K562 (cell line): ENCODE measurements around the gene CENPH. TPM values are rescaled to one million over a fixed set of nuclear protein-coding genes. Genes with fewer than 3 reads are reported as not detected.

Experiments used
- ARNT ChIP-seq, 2 experiments: fragments of 450-650 bp; IDR thresholded peaks; 2 replicates each; pipeline ENCODE4 v1.6.1; 2016; ENCODE audit warnings: mild to moderate bottlenecking in 1 of 2
- DEAF1 ChIP-seq: fragments of 450-650 bp; formaldehyde crosslinking; IDR thresholded peaks from 2 replicates; pipeline ENCODE4 v1.4.0; 2020; ENCODE audit warnings: mild to moderate bottlenecking, moderate library complexity
- E2F5 ChIP-seq: sonication (generic); formaldehyde crosslinking; IDR thresholded peaks from 2 replicates; pipeline ENCODE4 v1.8.0; 2022; ENCODE audit warnings: mild to moderate bottlenecking, missing genetic modification reagents
- EP300 ChIP-seq: IDR thresholded peaks from 2 replicates; pipeline ENCODE4 v1.6.1; 2012; ENCODE audit warnings: low read length, improper control_type of control experiment
- ETV6 ChIP-seq, 3 experiments: fragments of 150-350 bp in 1 of 3; sonication (generic) in 1 of 3; formaldehyde crosslinking in 1 of 3; IDR thresholded peaks; 2 replicates each; pipeline versions ENCODE4 v1.6.1 to v1.8.0; 2014 to 2022; ENCODE audit warnings: borderline replicate concordance in 2 of 3, low read depth in 2 of 3, antibody characterized with exemption in 1 of 3, low read length in 1 of 3, mild to moderate bottlenecking in 1 of 3, missing genetic modification reagents in 1 of 3
- FOXK1 ChIP-seq: sonication (generic); formaldehyde crosslinking; IDR thresholded peaks from 2 replicates; pipeline ENCODE4 v1.8.0; 2022; ENCODE audit warnings: missing genetic modification reagents, mild to moderate bottlenecking, borderline replicate concordance
- GATAD2B ChIP-seq: fragments of 450-650 bp; IDR thresholded peaks from 2 replicates; pipeline ENCODE4 v1.6.1; 2017; ENCODE audit warnings: mild to moderate bottlenecking, borderline replicate concordance
- HMGN3 ChIP-seq: IDR thresholded peaks from 2 replicates; pipeline ENCODE4 v1.6.1; 2011; ENCODE audit warnings: borderline replicate concordance, low read depth, mild to moderate bottlenecking, mixed read lengths, low read length; ENCODE audit not compliant: insufficient read length; ENCODE audit errors: extremely low read depth
- KDM4B ChIP-seq, 2 experiments: fragments of 450-650 bp in 1 of 2; sonication (generic) in 1 of 2; IDR thresholded peaks; 2 replicates each; pipeline ENCODE4 v1.6.1; 2016 to 2017; ENCODE audit warnings: borderline replicate concordance in 2 of 2, antibody characterized with exemption in 1 of 2, low read depth in 1 of 2, mild to moderate bottlenecking in 1 of 2
- MAZ ChIP-seq, 2 experiments: fragments of 450-650 bp in 1 of 2; sonication (generic) in 1 of 2; formaldehyde crosslinking; IDR thresholded peaks in 1 of 2; conservative IDR thresholded peaks in 1 of 2; 2 replicates each; pipeline versions ENCODE4 v1.4.0 to v1.5.0; 2020; ENCODE audit warnings: mild to moderate bottlenecking in 1 of 2, missing genetic modification reagents in 1 of 2
- MYNN ChIP-seq, 2 experiments: sonication (generic); formaldehyde crosslinking in 1 of 2; IDR thresholded peaks; 2 replicates each; pipeline versions ENCODE4 v1.5.0 to v1.6.1; 2016 to 2020; ENCODE audit warnings: antibody characterized with exemption in 1 of 2, missing genetic modification reagents in 1 of 2
- NBN ChIP-seq: fragments of 450-650 bp; IDR thresholded peaks from 2 replicates; pipeline ENCODE4 v1.6.1; 2016; ENCODE audit warnings: low read depth, mild to moderate bottlenecking
- NFIC ChIP-seq: fragments of 450-650 bp; IDR thresholded peaks from 2 replicates; pipeline ENCODE4 v1.6.1; 2017; ENCODE audit warnings: mild to moderate bottlenecking, inconsistent platforms
- NR3C1 ChIP-seq: sonication (generic); formaldehyde crosslinking; IDR thresholded peaks from 2 replicates; pipeline ENCODE4 v1.8.1; 2022; ENCODE audit warnings: missing genetic modification reagents
- STAT5B ChIP-seq: fragments of 250-450 bp; sonication (Bioruptor Pico); IDR thresholded peaks from 2 replicates; pipeline ENCODE4 v1.8.0; 2021; ENCODE audit warnings: mild to moderate bottlenecking, inconsistent platforms
- TCF7 ChIP-seq: sonication (generic); IDR thresholded peaks from 2 replicates; pipeline ENCODE4 v1.6.1; 2016; ENCODE audit warnings: antibody characterized with exemption, borderline replicate concordance
- ZNF561 ChIP-seq: fragments of 450-650 bp; formaldehyde crosslinking; conservative IDR thresholded peaks from 2 replicates; pipeline ENCODE4 v1.4.0; 2020; ENCODE audit warnings: mild to moderate bottlenecking, moderate library complexity
- ZNF75A ChIP-seq: fragments of 450-650 bp; formaldehyde crosslinking; IDR thresholded peaks from 2 replicates; pipeline ENCODE4 v1.4.0; 2020; ENCODE audit warnings: mild to moderate bottlenecking
- ZNF76 ChIP-seq: fragments of 250-450 bp; sonication (Bioruptor Pico); IDR thresholded peaks from 2 replicates; pipeline ENCODE4 v1.4.0; 2020; ENCODE audit warnings: mild to moderate bottlenecking, moderate library complexity, borderline replicate concordance
- ZNF780A ChIP-seq: fragments of 250-450 bp; sonication (Bioruptor Pico); IDR thresholded peaks from 2 replicates; pipeline ENCODE4 v1.5.0; 2021; ENCODE audit warnings: mild to moderate bottlenecking
- polyA plus RNA-seq, 8 experiments: library from polyadenylated mRNA; depleted of rRNA in 4 of 8; stranded (reverse) in 5 of 8; unstranded in 3 of 8; fragments of >200 nt; fragmentation: Nextera tagmentation in 2 of 8; fragmentation: Illumina TruSeq in 1 of 8; extraction: Ambion mirVana in 2 of 8; extraction: Trizol in 1 of 8; gene quantifications; 2 replicates each; pipeline versions ENCODE4 v1.2.1 to v1.2.3, GENCODE V29; 2011 to 2014; ENCODE audit warnings: inconsistent platforms in 1 of 8, missing spikeins in 1 of 8
- total RNA-seq, 7 experiments: library from RNA; depleted of rRNA in 6 of 7; stranded (reverse); fragments of >200 nt in 6 of 7; fragmentation: Illumina TruSeq in 2 of 7; extraction: Trizol in 2 of 7; gene quantifications; 2 replicates each; pipeline versions ENCODE4 v1.2.1 to v1.2.3, GENCODE V29; 2011 to 2021; ENCODE audit warnings: low replicate concordance in 1 of 7
- TF ChIP-seq, protein P1 (sequence below): fragments of 250-450 bp; sonication (Bioruptor Pico); IDR thresholded peaks from 2 replicates; pipeline ENCODE4 v1.8.0; 2022; ENCODE audit warnings: inconsistent platforms, mild to moderate bottlenecking, moderate library complexity, borderline replicate concordance

Gene CENPH
- total and polyA plus RNA-seq, 9 of the 15 experiments (the other 6 are each of a cell fraction or from before 2014, with no cell fraction given) = 10.5 to 124 (median 74.9) TPM

GRCh38 chr5:69166686-69167492 is 22.5 kb upstream of the CENPH start, which contains the start of gene CCNB1 (continued):
- peak; percentile 63; the same call in 1 of the 2 replicates for TF ChIP-seq E2F5 (CRISPR knock-in tag)
- no peak for TF ChIP-seq ETV6 (IDR thresholded peaks at IDR 0.05; ENCODE audit: borderline replicate concordance in 1 of 2, low read depth in 2 of 2, low read length in 1 of 2)
- TF ChIP-seq ETV6 (CRISPR knock-in tag; IDR thresholded peaks at IDR 0.05; ENCODE audit: borderline replicate concordance) = no peak
- TF ChIP-seq ZNF76 (CRISPR knock-in tag) = no peak
- no peak; the same call in 1 of the 2 replicates for TF ChIP-seq DEAF1 (CRISPR knock-in tag)
- TF ChIP-seq NR3C1 (CRISPR knock-in tag) = no peak
- TF ChIP-seq MYNN (IDR thresholded peaks at IDR 0.05) = 0 out of 2 replicates have a peak, but pooled peaks have one; percentile 4
- TF ChIP-seq MYNN (CRISPR knock-in tag; IDR thresholded peaks at IDR 0.05) = no peak
- peak; percentile 52; the same call in 1 of the 2 replicates for TF ChIP-seq GATAD2B
- no peak for TF ChIP-seq ZNF780A (CRISPR knock-in tag)
- no peak for TF ChIP-seq ZNF75A (CRISPR knock-in tag)
- no peak for TF ChIP-seq KDM4B (IDR thresholded peaks at IDR 0.05; ENCODE audit: borderline replicate concordance in 2 of 2, low read depth in 1 of 2)
- TF ChIP-seq TCF7 = no peak
- TF ChIP-seq, protein P1, sequence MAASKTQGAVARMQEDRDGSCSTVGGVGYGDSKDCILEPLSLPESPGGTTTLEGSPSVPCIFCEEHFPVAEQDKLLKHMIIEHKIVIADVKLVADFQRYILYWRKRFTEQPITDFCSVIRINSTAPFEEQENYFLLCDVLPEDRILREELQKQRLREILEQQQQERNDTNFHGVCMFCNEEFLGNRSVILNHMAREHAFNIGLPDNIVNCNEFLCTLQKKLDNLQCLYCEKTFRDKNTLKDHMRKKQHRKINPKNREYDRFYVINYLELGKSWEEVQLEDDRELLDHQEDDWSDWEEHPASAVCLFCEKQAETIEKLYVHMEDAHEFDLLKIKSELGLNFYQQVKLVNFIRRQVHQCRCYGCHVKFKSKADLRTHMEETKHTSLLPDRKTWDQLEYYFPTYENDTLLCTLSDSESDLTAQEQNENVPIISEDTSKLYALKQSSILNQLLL (CRISPR knock-in tag) = no peak
- TF ChIP-seq STAT5B = no peak
- TF ChIP-seq FOXK1 (CRISPR knock-in tag) = peak; percentile 16; the same call in 1 of the 2 replicates
- TF ChIP-seq NBN = no peak; the same call in 1 of the 2 replicates
- no peak for TF ChIP-seq ZNF561
- peak in 1 of 2 experiments; percentile 87; a peak in 3 of 4 replicates for TF ChIP-seq MAZ (CRISPR knock-in tag; conservative IDR thresholded peaks at IDR 0.05 in 1 of 2, IDR thresholded peaks at IDR 0.05 in 1 of 2)
- no peak for TF ChIP-seq EP300
- TF ChIP-seq NFIC = 0 out of 2 replicates have a peak, but pooled peaks have one; percentile 14
- TF ChIP-seq HMGN3 = peak; percentile 28
- no peak for TF ChIP-seq ARNT (IDR thresholded peaks at IDR 0.05)
